Skin of body (tissue), 2 donors: ENCODE data around the gene ZNF385A. TPM values are rescaled to one million over a fixed set of nuclear protein-coding genes. Genes with fewer than 3 reads are reported as not detected.
A peak's percentile ranks its signal among the peaks of the same experiment; 100 is the strongest.

Source experiments
- DNase-seq: peaks from one replicate; lab custom pipeline; 2025; lab: John Stamatoyannopoulos, UW
- total RNA-seq: library from RNA; depleted of rRNA; stranded (reverse); fragments of >200 nt; gene quantifications from one replicate; pipeline ENCODE4 v1.2.3, GENCODE V29; 2014

The ZNF385A gene
- total RNA-seq = 10.5 TPM

- DNase-seq = no peak
Observed at GRCh38 chr12:54384591-54385041, at the start of gene ZNF385A. ZNF385A (minus strand) TSS chr12:54384733; CDS start chr12:54384514, 219 bp downstream.

- no peak for DNase-seq
Observed at GRCh38 chr12:54432815-54433164, 48.3 kb upstream of the ZNF385A start.

- DNase-seq = peak; percentile 43
Observed at GRCh38 chr12:54431911-54432814, 47.6 kb upstream of the ZNF385A start.

- no peak for DNase-seq
Observed at GRCh38 chr12:54430471-54431069, 46.0 kb upstream of the ZNF385A start.

- no peak for DNase-seq
Observed at GRCh38 chr12:54429014-54429471, 44.5 kb upstream of the ZNF385A start.

- DNase-seq = peak; percentile 21
Observed at GRCh38 chr12:54428050-54429013, 43.8 kb upstream of the ZNF385A start.

- DNase-seq = peak; percentile 7
Observed at GRCh38 chr12:54427106-54427505, 42.6 kb upstream of the ZNF385A start.

GRCh38 chr12:54426690-54427089 lies 42.2 kb upstream of the ZNF385A start:
- no peak for DNase-seq

- DNase-seq = peak; percentile 41
Observed at GRCh38 chr12:54425702-54426101, 41.2 kb upstream of the ZNF385A start.

- DNase-seq = peak; percentile 10
Observed at GRCh38 chr12:54424224-54424623, 39.7 kb upstream of the ZNF385A start.

GRCh38 chr12:54423816-54424150 lies 39.2 kb upstream of the ZNF385A start:
- DNase-seq = no peak

GRCh38 chr12:54421879-54422250 lies 37.3 kb upstream of the ZNF385A start:
- no peak for DNase-seq

- no peak for DNase-seq
Observed at GRCh38 chr12:54421175-54421878, 36.8 kb upstream of the ZNF385A start.

- DNase-seq = no peak
Observed at GRCh38 chr12:54420766-54421144, 36.2 kb upstream of the ZNF385A start.

- peak; percentile 57 for DNase-seq
Observed at GRCh38 chr12:54419088-54419887, 34.8 kb upstream of the ZNF385A start, which contains the start of gene ITGA5. ITGA5 (minus strand) TSS chr12:54419266; CDS start chr12:54419198, 68 bp downstream.

- no peak for DNase-seq
Observed at GRCh38 chr12:54418441-54419087, 34.0 kb upstream of the ZNF385A start.

GRCh38 chr12:54417712-54418440 lies 33.3 kb upstream of the ZNF385A start:
- peak; percentile 16 for DNase-seq

GRCh38 chr12:54416687-54417603 lies 32.4 kb upstream of the ZNF385A start:
- DNase-seq = no peak
